ENCODE results near the gene FARSA. TPM values are rescaled to one million over a fixed set of nuclear protein-coding genes. Genes with fewer than 3 reads are reported as not detected.
A peak's percentile ranks its signal among the peaks of the same experiment; 100 is the strongest.

The FARSA gene
- total and polyA plus RNA-seq, 2 of the 8 experiments (the other 6 are each of a cell fraction or from before 2014, with no cell fraction given): 61.0 to 103 TPM

- no peak within 1 kb of the TSS for H2BK20ac ChIP-seq (ENCODE audit: low read length)
- H2BK15ac ChIP-seq (ENCODE audit: low read length): no peak within 1 kb of the TSS
- no peak within 1 kb of the TSS for H3K56ac ChIP-seq (replicated peaks; ENCODE audit: insufficient read length, low read depth, low read length)
- H3K23me2 ChIP-seq (ENCODE audit: low read depth, low read length): peaks cover 11% of the 10 kb centered on the region; the same call in 1 of the 2 replicates
- peak within 1 kb of the TSS; percentile 11 for H3K18ac ChIP-seq (ENCODE audit: extremely low read depth, low read length)
- H2AFZ ChIP-seq (ENCODE audit: low read length): no peak within 1 kb of the TSS
- peaks cover 0 to 6% (median 5%) of the 10 kb centered on the region in 4 experiments; a peak in 4 of 7 replicates for H3K4me1 ChIP-seq (replicated peaks in 1 of 4; ENCODE audit: control insufficient read depth in 3 of 4, insufficient read depth in 4 of 4, low read length in 3 of 4)
- H2BK5ac ChIP-seq (ENCODE audit: low read depth, low read length): peak within 1 kb of the TSS; percentile 81
- peaks cover 8 to 19% (median 13%) of the 10 kb centered on the region in 4 experiments for H3K36me3 ChIP-seq (ENCODE audit: control insufficient read depth in 2 of 4, insufficient read depth in 4 of 4, low read length in 3 of 4)
- peak; percentile 95 to 98 for DNase-seq (ENCODE audit: low read depth in 1 of 2, low spot score in 2 of 2)
- POLR2A ChIA-PET (ENCODE audit: partially characterized antibody): interaction anchor here (0.5 to 10.5 kb wide), 36 partner anchors 9 to 1655 kb away, joined by 3 to 110 read pairs (median 4); partner anchors contain the start of genes CALR, DNASE2, FARSA and GADD45GIP1
- peak within 1 kb of the TSS; percentile 82 for H3K27ac ChIP-seq (ENCODE audit: low read depth, low read length)
- H4K20me1 ChIP-seq (replicated peaks in 1 of 2; ENCODE audit: control insufficient read depth in 1 of 2, insufficient read depth in 2 of 2, low read length in 2 of 2): peaks cover 3 to 8% of the 10 kb centered on the region in 2 experiments
- peak within 1 kb of the TSS; percentile 78 to 96 for H3K4me2 ChIP-seq (ENCODE audit: insufficient read depth in 1 of 2, low read depth in 2 of 2, low read length in 2 of 2)
- H3K79me1 ChIP-seq (ENCODE audit: low read depth, low read length): peaks cover 6% of the 10 kb centered on the region; the same call in 1 of the 2 replicates
- H3K9ac ChIP-seq (replicated peaks in 1 of 4; ENCODE audit: extremely low read depth in 1 of 4, low read depth in 3 of 4, low read length in 3 of 4): peak within 1 kb of the TSS; percentile 76 to 90 (median 82)
- CTCF ChIA-PET (ENCODE audit: partially characterized antibody): interaction anchor here (0.6 to 1.6 kb wide), 9 partner anchors 10 to 199 kb away, joined by 3 to 6 read pairs (median 3); no protein-coding TSS in a partner anchor
- peak within 1 kb of the TSS; percentile 81 for H3K4ac ChIP-seq (replicated peaks; ENCODE audit: insufficient read length, low read depth, low read length)
- H3K27me3 ChIP-seq (replicated peaks in 1 of 4; ENCODE audit: control insufficient read depth in 3 of 4, extremely low read depth in 1 of 4, insufficient read depth in 3 of 4, low read length in 3 of 4): peaks cover 0 to 9% (median 4%) of the 10 kb centered on the region in 4 experiments; a peak in 4 of 7 replicates
- peak within 1 kb of the TSS; percentile 42 for H4K91ac ChIP-seq (replicated peaks; ENCODE audit: insufficient read length, low read length)
- H2AK5ac ChIP-seq (ENCODE audit: low read depth, low read length): no peak within 1 kb of the TSS
- no peak within 1 kb of the TSS for H3K23ac ChIP-seq (ENCODE audit: insufficient read length)
- WGBS, 2 experiments (ENCODE audit: extremely low coverage in 1 of 2, insufficient coverage in 1 of 2, insufficient read length in 1 of 2, insufficient replicate concordance in 2 of 2, low coverage in 1 of 2, low lambda C conversion rate in 2 of 2, missing lambda C conversion rate in 1 of 2): 1% methylated on average over 49 of the region's 49 CpGs; no CpG with 5 or more reads in 1 of the 2 experiments
- peaks cover 0 to 12% of the 10 kb centered on the region in 2 experiments; a peak in 1 of 4 replicates for H3K79me2 ChIP-seq (ENCODE audit: control insufficient read depth in 1 of 2, insufficient read depth in 2 of 2, low read length in 2 of 2)
- H4K5ac ChIP-seq (ENCODE audit: insufficient read length, low read depth, low read length): peak within 1 kb of the TSS; percentile 69
- H3K9me3 ChIP-seq (ENCODE audit: insufficient read depth in 2 of 2, low read depth in 1 of 2, low read length in 1 of 2): no peaks in the 10 kb centered on the region
- FAIRE-seq: peak; percentile 94
- no peak within 1 kb of the TSS for H2BK120ac ChIP-seq (replicated peaks; ENCODE audit: low read depth, low read length)
- H3K4me3 ChIP-seq (ENCODE audit: extremely low read depth in 1 of 4, insufficient read depth in 2 of 4, low read depth in 3 of 4, low read length in 4 of 4): peak within 1 kb of the TSS; percentile 81 to 98 (median 92)
- peak within 1 kb of the TSS; percentile 60 for H2BK12ac ChIP-seq (ENCODE audit: low read depth, low read length)
- peak within 1 kb of the TSS; percentile 94 for H4K8ac ChIP-seq (ENCODE audit: extremely low read depth, insufficient read depth, low read length)
- H3K14ac ChIP-seq (ENCODE audit: insufficient read length): no peak within 1 kb of the TSS
- TF ChIP-seq GABPA (IDR thresholded peaks at IDR 0.05; ENCODE audit: borderline replicate concordance, insufficient read depth, low read length): no peak
- TF ChIP-seq KDM1A (IDR thresholded peaks at IDR 0.05; ENCODE audit: borderline replicate concordance, low read length): no peak
- TF ChIP-seq E2F6 (IDR thresholded peaks at IDR 0.05): peak; percentile 54
- peak; percentile 88 for TF ChIP-seq SAP30 (IDR thresholded peaks at IDR 0.05; ENCODE audit: insufficient read depth, insufficient replicate concordance, low read length)
- no peak for TF ChIP-seq NRF1 (IDR thresholded peaks at IDR 0.05; ENCODE audit: low read depth, low read length)
- TF ChIP-seq CBX8 (IDR thresholded peaks at IDR 0.05; ENCODE audit: borderline replicate concordance, low read depth, low read length): no peak
- TF ChIP-seq SIN3A (conservative IDR thresholded peaks at IDR 0.05 in 1 of 2, IDR thresholded peaks at IDR 0.05 in 1 of 2; ENCODE audit: low read depth in 1 of 2, low read length in 2 of 2): peak in 1 of 2 experiments; percentile 91; a peak in 1 of 4 replicates
Observed at GRCh38 chr19:12890787-12891552, 42.5 kb downstream of the FARSA start, which contains the start of gene GCDH. Gene GCDH (plus strand): TSS chr19:12891160. CDS start chr19:12891305, 145 bp downstream.
